T-helper 1 cell (primary cell): Measurements from ENCODE around the gene COL21A1.
"Not testable (repeated sequence)": the region's sequence is repeated elsewhere in the genome, so short reads cannot be mapped to it uniquely, and the experiment has no call there.

ENCODE experiments used
- DNase-seq, 5 donors: peaks; one replicate each; pipeline ENCODE4 v3.0.0-alpha.2; 2012 to 2020
- total RNA-seq, 4 donors: gene quantifications; one replicate each; lab custom pipeline; 2026; lab: John Stamatoyannopoulos, UW

The COL21A1 gene
- total RNA-seq = 0 to 0.15 (median 0) reads per million in 4 donors

- no peak for DNase-seq
These were observed at the start of gene COL21A1 for GRCh38 chr6:56246881-56247653. COL21A1 (minus strand) TSS chr6:56247580; CDS start chr6:56182618, 64,962 bp downstream.

DNA sequence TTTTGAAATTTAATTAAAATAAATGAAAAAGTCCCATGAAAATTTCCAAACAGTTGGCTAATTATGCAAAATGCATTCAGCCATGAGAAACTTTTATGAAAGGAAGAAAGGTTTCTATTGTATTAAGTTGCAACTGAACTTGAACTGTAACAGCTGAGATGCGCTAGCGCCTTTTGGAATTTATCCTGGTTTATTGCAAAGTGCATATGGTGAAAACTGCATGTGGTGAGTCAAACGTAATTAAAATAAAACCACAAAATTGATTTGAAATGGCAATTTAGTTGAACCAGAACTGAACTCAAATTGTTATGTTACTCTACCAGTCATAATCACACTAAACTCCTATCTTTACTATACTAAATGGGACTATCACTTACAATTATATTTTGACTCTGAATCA, 46.4 kb upstream of the COL21A1 start:
- no peak for DNase-seq

DNA sequence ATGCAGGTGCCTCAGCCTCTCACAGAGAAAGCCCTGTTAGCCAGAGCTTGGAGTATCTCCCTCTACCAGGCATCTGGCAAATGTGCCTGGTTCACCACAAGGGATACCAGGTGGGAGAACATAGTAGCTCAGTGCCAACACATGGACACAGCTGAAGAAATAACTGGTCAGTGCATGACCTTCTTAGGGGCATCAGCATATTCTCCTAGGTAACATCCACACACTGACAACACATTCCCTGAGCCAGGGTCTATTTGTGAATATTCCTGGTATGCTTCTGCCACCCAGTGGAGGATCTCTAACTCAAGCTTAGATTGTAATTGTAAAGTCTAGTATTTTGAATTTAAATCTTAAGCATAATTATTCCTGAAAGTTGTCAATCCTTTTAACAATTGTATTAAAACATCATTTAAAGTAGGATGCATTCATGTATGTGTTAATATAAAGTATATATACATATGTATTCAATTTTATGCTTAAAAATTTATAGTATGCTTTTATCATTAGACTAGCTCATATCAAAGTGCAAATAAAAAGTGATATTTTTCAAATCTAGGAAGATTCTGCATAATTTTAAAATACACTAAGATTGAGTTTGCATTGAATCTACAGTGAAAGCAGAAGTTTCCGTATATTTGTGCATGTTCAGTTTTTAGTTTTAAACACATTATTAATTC, 45.3 kb upstream of the COL21A1 start:
- no peak for DNase-seq

DNA sequence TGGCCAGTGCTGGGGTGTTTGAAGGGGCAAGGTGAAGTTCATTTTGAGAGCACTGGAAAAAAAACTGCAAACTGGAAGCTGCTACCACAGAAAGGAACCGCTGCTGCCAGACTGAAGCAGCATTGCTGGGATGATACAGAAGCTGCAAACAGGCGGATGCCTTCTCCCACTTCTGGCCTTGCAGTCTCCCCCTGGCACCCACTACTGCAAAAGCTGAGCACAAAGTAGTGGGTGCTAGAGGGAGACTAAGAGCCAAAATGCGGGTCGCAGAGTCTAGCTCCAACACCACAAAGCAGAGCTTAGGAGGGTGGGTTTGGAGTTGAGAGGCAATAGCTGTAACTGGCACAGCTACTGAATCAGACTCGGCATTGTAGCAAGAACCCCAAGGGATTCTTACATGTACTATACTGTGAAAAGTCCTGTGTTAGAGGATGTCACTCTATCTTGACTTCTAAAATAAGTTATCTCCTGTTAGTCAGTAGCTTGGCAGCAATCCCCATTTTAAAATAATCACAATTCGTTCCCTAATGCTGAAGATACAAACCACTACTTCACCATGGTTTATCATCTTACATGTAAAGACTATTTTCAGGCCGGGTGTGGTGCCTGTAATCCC, 44.0 kb upstream of the COL21A1 start:
- DNase-seq = no peak

GRCh38 chr6:56289721-56290120, 42.3 kb upstream of the COL21A1 start:
- DNase-seq = no peak

- DNase-seq = no peak
These were observed 41.0 kb upstream of the COL21A1 start for GRCh38 chr6:56288347-56288746.

GRCh38 chr6:56282391-56282790, 35.0 kb upstream of the COL21A1 start:
- DNase-seq = no peak

GRCh38 chr6:56280126-56280525, 32.7 kb upstream of the COL21A1 start:
- no peak for DNase-seq

DNA sequence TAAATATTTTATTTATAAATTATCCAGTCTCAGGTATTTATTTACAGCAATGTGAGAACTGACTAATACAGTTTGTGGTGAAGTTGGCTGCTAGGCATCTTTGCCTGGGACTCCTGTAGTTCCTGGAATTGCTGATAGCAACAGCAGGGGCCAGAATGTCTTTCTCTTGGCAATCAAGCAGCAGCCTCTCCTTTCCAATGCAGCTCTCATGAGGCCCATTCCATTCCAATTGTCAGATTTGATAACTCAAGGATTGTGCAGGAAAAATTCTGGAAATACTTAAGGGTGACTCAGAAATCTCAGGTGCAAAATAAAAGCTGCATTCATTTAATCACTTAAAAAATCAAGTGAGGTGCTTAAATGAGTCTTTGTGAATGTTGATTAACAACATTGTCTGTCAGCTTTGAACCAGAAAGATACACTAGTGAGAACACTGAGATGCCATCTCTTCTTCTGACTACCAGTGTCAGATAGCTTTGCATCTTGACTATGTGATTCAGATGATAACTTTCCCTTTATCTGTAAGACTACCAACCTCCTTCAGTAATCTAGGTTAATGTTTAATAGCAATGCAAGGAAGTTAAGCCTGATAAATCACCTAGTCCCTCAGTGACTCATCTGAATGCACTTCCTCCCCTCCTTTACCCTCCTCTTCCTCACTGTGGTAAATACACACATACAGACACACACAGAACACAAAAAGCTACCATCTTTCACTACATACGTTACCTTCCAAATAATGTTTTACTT, 32.1 kb upstream of the COL21A1 start:
- DNase-seq = no peak

GRCh38 chr6:56278171-56278591, 30.8 kb upstream of the COL21A1 start:
- no peak for DNase-seq

DNA sequence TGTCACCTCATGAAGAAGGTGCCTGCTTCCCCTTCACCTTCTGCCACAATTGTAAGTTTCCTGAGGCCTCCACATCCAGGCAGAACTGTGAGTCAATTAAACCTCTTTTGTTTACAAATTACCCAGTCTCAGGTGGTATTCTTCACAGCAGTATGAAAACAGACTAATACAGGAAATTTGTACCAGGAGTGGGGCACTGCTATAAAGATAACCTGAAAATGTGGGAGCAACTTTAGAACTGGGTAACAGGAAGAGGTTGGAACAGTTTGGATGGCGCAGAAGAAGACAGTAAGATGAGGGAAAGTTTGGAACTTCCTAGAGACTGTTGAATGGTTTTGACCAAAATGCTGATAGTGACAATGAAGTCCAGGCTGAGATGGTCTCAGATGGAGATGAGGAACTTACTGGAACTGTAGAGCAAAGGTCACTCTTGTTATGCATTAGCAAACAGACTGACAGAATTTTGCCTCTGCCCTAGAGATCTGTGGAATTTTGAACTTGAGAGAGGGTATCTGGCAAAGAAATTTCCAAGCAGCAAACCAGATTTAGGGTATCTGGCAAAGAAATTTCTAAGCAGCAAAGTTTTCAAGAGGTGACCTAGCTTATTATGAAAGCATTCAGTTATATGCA, 23.5 kb upstream of the COL21A1 start:
- DNase-seq = no peak

DNA sequence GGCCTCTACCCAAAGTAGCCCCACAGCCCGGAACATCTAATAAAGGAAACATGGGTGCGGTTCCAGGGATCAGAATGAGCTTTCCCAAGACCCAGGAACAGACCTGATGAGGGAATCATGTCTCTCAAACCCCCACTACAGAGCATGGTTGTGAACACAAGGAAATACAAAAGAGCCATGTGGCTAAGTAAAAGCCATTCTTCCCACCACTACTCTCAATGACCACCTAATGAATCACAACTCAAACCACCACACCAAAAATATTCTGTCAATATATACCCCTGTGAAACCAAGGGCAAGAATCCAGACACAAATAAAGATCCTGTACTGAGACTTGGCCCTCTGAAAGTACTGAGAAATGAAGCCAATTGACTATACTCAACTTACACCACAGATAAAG, 20.9 kb upstream of the COL21A1 start:
- no peak for DNase-seq

DNA sequence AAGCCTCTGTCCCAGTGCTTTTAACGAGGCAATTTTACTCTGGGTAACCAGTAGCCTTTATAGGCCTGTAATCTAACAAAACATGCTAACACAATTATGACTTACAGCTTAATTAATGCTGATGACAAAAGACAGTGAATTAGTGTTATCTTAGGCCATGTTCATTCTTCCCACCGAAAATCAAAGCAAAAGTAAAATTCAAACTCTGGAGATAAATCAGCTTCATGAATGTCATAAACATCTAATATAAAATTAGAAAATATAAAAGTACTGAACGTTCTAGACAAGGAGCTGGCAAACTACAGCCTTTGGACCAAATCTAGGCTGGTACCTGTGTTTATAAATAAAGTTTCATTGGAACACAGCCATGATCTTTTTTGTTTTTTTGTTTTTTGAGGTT, 18.6 kb upstream of the COL21A1 start:
- no peak for DNase-seq

- DNase-seq = no peak
These were observed 16.4 kb upstream of the COL21A1 start for GRCh38 chr6:56263596-56264315.

- not testable (repeated sequence) for DNase-seq
These were observed 13.2 kb upstream of the COL21A1 start for GRCh38 chr6:56260593-56260992.

DNA sequence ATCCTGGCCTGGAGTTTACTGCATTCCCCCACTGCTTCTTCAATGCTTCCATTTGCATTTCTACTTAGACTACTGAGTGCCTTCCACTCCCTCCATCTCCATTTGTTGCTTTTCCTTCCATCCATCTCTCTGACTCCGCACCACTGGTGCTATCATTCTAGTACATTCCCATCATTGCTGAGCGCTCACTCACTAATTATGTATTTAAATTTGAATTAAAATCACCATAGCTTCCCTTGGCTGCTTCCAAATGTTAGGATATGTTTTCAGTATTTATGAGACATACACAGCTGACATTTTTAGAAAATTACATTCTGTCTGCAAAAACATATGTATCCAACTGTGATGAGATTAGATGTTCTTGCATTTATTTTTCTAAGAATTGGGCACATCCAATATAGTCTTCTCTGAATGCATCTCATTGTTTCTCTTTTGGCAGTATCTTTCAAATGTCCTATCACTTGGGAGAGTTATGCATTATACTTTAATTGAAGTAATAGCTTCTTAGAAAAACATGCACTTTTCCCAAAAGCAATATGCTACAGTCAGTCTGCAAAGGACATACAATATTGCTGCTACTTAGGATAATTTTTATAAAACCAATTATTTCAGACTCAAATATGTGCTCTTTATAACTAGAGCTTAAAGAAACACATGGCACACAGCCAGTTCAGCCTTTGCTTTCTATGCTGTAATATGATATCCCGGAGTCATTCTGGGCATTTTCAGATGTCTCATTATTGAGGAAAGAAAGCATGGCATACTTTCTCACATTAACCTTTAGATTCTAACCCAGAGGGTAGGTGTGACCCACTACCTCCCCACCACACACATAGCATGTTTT, 12.1 kb upstream of the COL21A1 start:
- no peak for DNase-seq

DNA sequence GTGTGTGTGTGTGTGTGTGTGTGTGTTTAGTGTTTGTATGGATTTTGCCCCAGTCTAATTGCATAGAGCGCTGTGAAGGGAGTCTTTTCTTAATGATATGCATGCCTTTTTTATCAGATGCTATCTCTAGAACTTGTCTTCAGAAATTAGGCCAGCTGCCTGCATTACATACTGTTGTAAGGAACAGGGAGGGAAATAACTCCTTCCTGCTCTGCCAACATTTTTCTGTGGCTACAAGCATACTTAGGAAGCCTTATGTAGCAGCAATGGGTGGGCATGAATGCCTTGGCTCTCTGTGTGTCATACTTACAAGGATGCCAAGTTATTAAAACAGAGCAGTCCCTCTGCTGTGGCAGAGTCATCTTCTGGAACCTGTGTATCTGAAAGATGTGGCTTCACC, 8.0 kb upstream of the COL21A1 start:
- no peak for DNase-seq

DNA sequence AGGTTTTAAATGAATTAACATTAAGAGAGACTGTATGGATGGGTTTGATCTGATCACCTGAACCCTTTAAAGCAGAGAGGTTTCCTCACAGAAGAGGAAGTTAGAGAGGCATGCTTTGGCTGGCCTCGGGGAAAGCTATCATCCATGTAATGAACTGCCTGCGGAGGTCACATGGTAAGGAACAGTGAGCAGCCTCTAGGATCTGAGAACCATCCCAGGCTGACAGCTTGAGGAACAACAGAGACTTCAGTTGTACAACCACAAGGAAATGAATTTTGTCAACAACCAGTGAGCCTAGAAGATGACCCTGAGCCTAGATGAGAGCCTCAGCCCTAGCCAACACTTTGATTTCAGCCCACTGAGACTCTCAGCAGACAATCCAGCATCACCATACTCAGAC, 2.9 kb upstream of the COL21A1 start:
- DNase-seq = no peak

DNA sequence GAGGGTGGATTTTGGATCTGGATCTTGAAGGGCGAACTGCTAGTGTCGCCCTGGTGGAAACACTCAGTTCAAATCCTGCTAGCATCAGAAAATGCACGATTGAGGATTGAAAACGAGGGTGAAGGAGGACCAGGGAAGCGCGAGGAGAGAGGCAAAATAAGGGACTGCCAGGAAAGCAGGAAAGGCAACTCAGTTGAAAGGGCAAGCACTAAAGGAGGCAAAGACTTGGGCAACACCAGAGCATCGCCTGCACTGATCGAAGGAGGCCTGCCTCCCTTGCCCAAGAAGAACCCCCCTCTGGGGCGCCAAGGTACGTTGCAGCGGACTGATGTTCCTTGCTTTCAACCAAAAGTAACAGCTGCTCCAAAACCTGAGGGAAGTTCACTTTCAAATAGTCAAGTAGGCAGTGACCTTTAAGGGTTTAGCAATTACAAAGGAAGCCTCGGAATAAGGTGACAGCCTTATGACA, 308 bp upstream of the COL21A1 start:
- no peak for DNase-seq

GRCh38 chr6:56246541-56246880, 869 bp downstream of the COL21A1 start:
- DNase-seq = no peak

- DNase-seq = no peak
These were observed 1.5 kb downstream of the COL21A1 start for GRCh38 chr6:56245903-56246351.
